HG02610 (cell line): ENCODE data around the gene FIS1.
"Not testable (repeated sequence)": the region's sequence is repeated elsewhere in the genome, so short reads cannot be mapped to it uniquely, and the experiment has no call there.

ENCODE experiments used
- ATAC-seq: cut with Tn5 transposase; IDR thresholded peaks from one replicate; pipeline ENCODE4 v1.9.1; 2021; ENCODE audit warnings: mild to moderate bottlenecking, moderate library complexity; ENCODE audit not compliant: unreplicated experiment

The FIS1 gene

GRCh38 chr7:101206665-101207042 lies 38.2 kb downstream of the FIS1 start:
- no peak for ATAC-seq

- no peak for ATAC-seq
Measured at GRCh38 chr7:101205901-101206664, 38.8 kb downstream of the FIS1 start.

- ATAC-seq, result not testable (repeated sequence)
Measured at GRCh38 chr7:101203740-101204738, 40.8 kb downstream of the FIS1 start.

- ATAC-seq, result no peak
Measured at GRCh38 chr7:101202603-101202918, 42.3 kb downstream of the FIS1 start.

GRCh38 chr7:101201695-101202602 lies 42.9 kb downstream of the FIS1 start:
- no peak for ATAC-seq

- no peak for ATAC-seq
Measured at GRCh38 chr7:101200862-101201599, 43.9 kb downstream of the FIS1 start, which contains the start of gene MOGAT3. Gene MOGAT3, minus strand, starts transcription at chr7:101201036. Its CDS starts 182 bp downstream, at chr7:101200854.

- no peak for ATAC-seq
Measured at GRCh38 chr7:101200504-101200861, 44.4 kb downstream of the FIS1 start.

GRCh38 chr7:101199522-101199921 lies 45.4 kb downstream of the FIS1 start:
- not testable (repeated sequence) for ATAC-seq

GRCh38 chr7:101198476-101198875 lies 46.4 kb downstream of the FIS1 start:
- ATAC-seq, result no peak

GRCh38 chr7:101197991-101198390 lies 46.9 kb downstream of the FIS1 start:
- ATAC-seq, result no peak

GRCh38 chr7:101195884-101196283 lies 49.0 kb downstream of the FIS1 start:
- ATAC-seq, result no peak
